NCI-H2196 treated with DMSO at 0.1 percent for 48 hours (cell line): ENCODE measurements around the gene CNTN1.

Source experiments
- DNase-seq: peaks from one replicate; lab custom pipeline; 2025; ENCODE audit not compliant: unreplicated experiment; lab: John Stamatoyannopoulos, UW

The CNTN1 gene

GRCh38 chr12:40768125-40768864 is 76.1 kb downstream of the CNTN1 start:
- DNase-seq = no peak

GRCh38 chr12:40769846-40770245 is 77.6 kb downstream of the CNTN1 start:
- no peak for DNase-seq

- no peak for DNase-seq
These were observed 78.5 kb downstream of the CNTN1 start for GRCh38 chr12:40770781-40771180.

GRCh38 chr12:40775661-40776060 is 83.4 kb downstream of the CNTN1 start:
- DNase-seq = no peak

GRCh38 chr12:40784102-40784501 is 91.9 kb downstream of the CNTN1 start:
- no peak for DNase-seq

GRCh38 chr12:40788276-40788675 is 96.0 kb downstream of the CNTN1 start:
- no peak for DNase-seq

GRCh38 chr12:40792792-40793386 is 100.7 kb downstream of the CNTN1 start:
- no peak for DNase-seq

GRCh38 chr12:40793471-40793870 is 101.2 kb downstream of the CNTN1 start:
- no peak for DNase-seq

- no peak for DNase-seq
These were observed 101.8 kb downstream of the CNTN1 start for GRCh38 chr12:40794087-40794486.

- DNase-seq = no peak
These were observed 108.8 kb downstream of the CNTN1 start for GRCh38 chr12:40801082-40801481.

GRCh38 chr12:40801861-40802260 is 109.6 kb downstream of the CNTN1 start:
- no peak for DNase-seq

- no peak for DNase-seq
These were observed 110.4 kb downstream of the CNTN1 start for GRCh38 chr12:40802656-40803055.

GRCh38 chr12:40819436-40820108 is 127.3 kb downstream of the CNTN1 start:
- DNase-seq = no peak

GRCh38 chr12:40820794-40821484 is 128.7 kb downstream of the CNTN1 start:
- no peak for DNase-seq

- no peak for DNase-seq
These were observed 132.9 kb downstream of the CNTN1 start for GRCh38 chr12:40825156-40825555.

- DNase-seq = no peak
These were observed 135.7 kb downstream of the CNTN1 start for GRCh38 chr12:40827683-40828592.

GRCh38 chr12:40828593-40828990 is 136.4 kb downstream of the CNTN1 start:
- no peak for DNase-seq

- DNase-seq = no peak
These were observed 137.5 kb downstream of the CNTN1 start for GRCh38 chr12:40829738-40830144.

GRCh38 chr12:40831916-40832315 is 139.7 kb downstream of the CNTN1 start:
- DNase-seq = no peak

- no peak for DNase-seq
These were observed 140.4 kb downstream of the CNTN1 start for GRCh38 chr12:40832668-40833067.

- no peak for DNase-seq
These were observed 141.6 kb downstream of the CNTN1 start for GRCh38 chr12:40833818-40834217.
